BLaER1 (cell line): ENCODE results near the gene ABCB1.

Experiments
- H3K27ac ChIP-seq: shearing (Covaris generic); formaldehyde crosslinking; 2 replicates; pipeline ENCODE4 v1.8.1; 2022
- H3K27me3 ChIP-seq: shearing (Covaris generic); formaldehyde crosslinking; 2 replicates; pipeline ENCODE4 v1.8.1; 2022
- H3K36me3 ChIP-seq: shearing (Covaris generic); formaldehyde crosslinking; 2 replicates; pipeline ENCODE4 v1.8.1; 2022
- H3K4me1 ChIP-seq: shearing (Covaris generic); formaldehyde crosslinking; 2 replicates; pipeline ENCODE4 v1.8.1; 2022
- H3K4me2 ChIP-seq: shearing (Covaris generic); formaldehyde crosslinking; 2 replicates; pipeline ENCODE4 v1.8.1; 2022
- H3K4me3 ChIP-seq: shearing (Covaris generic); formaldehyde crosslinking; 2 replicates; pipeline ENCODE4 v1.8.1; 2022
- H3K9ac ChIP-seq: shearing (Covaris generic); formaldehyde crosslinking; 2 replicates; pipeline ENCODE4 v1.8.1; 2022
- H3K9me3 ChIP-seq: shearing (Covaris generic); formaldehyde crosslinking; 2 replicates; pipeline ENCODE4 v1.8.1; 2022
- H4K20me1 ChIP-seq: shearing (Covaris generic); formaldehyde crosslinking; 2 replicates; pipeline ENCODE4 v1.8.1; 2022
- Cebpa-rat ChIP-seq: shearing (Covaris generic); IDR thresholded peaks from 2 replicates; pipeline ENCODE4 v1.8.1; 2022

ABCB1 gene

GRCh38 chr7:87505122-87505521 lies 95.6 kb downstream of the ABCB1 start:
- no peak overlapping the region for H3K4me2 ChIP-seq
- H3K4me3 ChIP-seq = no peak overlapping the region
- H3K36me3 ChIP-seq = no peaks in the 10 kb centered on the region
- H3K9me3 ChIP-seq = no peaks in the 10 kb centered on the region
- no peak for TF ChIP-seq Cebpa-rat
- H3K27me3 ChIP-seq = no peaks in the 10 kb centered on the region
- no peak overlapping the region for H3K9ac ChIP-seq
- no peaks in the 10 kb centered on the region for H4K20me1 ChIP-seq
- H3K27ac ChIP-seq = no peak overlapping the region
- no peaks in the 10 kb centered on the region for H3K4me1 ChIP-seq

DNA sequence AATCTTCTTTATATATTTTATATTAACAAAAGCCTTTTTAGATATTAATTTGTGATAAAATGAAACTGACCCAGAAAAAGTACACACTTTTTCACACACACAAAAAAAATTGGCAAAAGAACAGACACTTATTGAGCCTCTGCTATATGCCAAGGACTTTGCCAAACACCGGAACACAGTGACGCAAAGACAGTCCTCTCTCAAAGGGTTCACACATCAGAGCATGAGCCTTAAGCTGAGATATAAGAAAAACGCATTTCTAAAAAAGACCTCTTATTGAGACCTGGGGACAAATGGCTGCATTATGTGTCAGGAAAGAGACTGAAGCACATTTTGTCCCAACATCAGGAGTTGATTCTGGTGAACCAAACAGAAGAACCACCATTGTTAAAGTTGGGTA lies 101.2 kb downstream of the ABCB1 start:
- TF ChIP-seq Cebpa-rat = no peak

DNA sequence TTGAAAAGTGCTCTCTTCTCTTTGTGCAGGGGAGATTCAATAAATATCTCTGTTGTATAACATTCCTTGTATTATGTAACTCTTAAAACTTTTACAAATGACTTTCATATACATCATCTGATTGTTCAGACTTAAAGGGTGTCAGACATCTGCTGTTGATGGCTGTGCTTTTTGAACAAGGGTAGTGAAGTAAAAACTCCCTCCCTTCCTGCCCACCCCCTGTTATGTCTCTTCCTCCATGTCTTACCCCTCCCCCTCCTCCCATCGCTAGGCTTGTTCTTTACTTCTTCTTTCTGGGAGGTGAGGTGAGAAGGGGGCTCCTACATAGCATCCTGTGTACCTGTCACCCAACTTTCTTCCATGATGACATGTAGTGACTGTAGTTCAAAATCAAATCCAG lies 101.8 kb downstream of the ABCB1 start:
- TF ChIP-seq Cebpa-rat = no peak
- Histone ChIP-seq H3K9ac (no peak overlapping the region), H3K36me3 (no peaks in the 10 kb centered on the region), H3K27ac (no peak overlapping the region), H3K9me3 (no peaks in the 10 kb centered on the region), H4K20me1 (no peaks in the 10 kb centered on the region), H3K4me1 (peaks cover 9% of the 10 kb centered on the region; the same call in 1 of the 2 replicates), H3K27me3 (no peaks in the 10 kb centered on the region), H3K4me2 (peak overlapping the region; percentile 28; the same call in 1 of the 2 replicates), H3K4me3 (no peak overlapping the region)

More for the DNA sequence above, 101.2 kb downstream of the ABCB1 start:
- no peak overlapping the region for H3K4me2 ChIP-seq
- no peaks in the 10 kb centered on the region for H3K27me3 ChIP-seq
- H4K20me1 ChIP-seq = no peaks in the 10 kb centered on the region
- H3K4me1 ChIP-seq = peaks cover 9% of the 10 kb centered on the region; the same call in 1 of the 2 replicates
- no peak overlapping the region for H3K4me3 ChIP-seq
- no peak overlapping the region for H3K27ac ChIP-seq
- H3K36me3 ChIP-seq = no peaks in the 10 kb centered on the region
- no peak overlapping the region for H3K9ac ChIP-seq
- no peaks in the 10 kb centered on the region for H3K9me3 ChIP-seq

DNA sequence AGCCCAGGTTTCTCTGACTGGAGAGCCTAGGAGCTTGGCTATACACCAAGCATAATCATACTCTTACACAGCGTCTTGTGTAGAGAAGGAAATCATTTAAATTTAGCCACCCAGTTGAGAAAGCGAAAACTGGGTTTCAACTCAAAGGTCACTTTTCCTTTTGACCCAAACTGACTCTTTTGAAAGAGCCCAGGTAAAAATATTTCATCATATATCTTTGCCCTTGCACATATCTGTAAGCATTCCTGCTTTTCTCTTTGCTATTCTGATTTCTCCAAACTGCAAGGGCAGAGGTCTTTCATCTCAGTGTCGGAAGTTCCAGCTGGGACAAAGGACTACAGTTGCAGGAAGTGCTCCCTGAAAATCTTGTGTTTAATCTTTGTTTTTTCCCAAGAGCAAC lies 103.2 kb downstream of the ABCB1 start:
- H3K4me3 ChIP-seq = no peak overlapping the region

GRCh38 chr7:87495366-87495765 lies 105.3 kb downstream of the ABCB1 start:
- Histone ChIP-seq H4K20me1 (no peaks in the 10 kb centered on the region), H3K4me3 (no peak overlapping the region), H3K4me2 (no peak overlapping the region), H3K36me3 (no peaks in the 10 kb centered on the region), H3K4me1 (peaks cover 9% of the 10 kb centered on the region; the same call in 1 of the 2 replicates), H3K9me3 (no peaks in the 10 kb centered on the region), H3K27ac (no peak overlapping the region), H3K9ac (no peak overlapping the region), H3K27me3 (no peaks in the 10 kb centered on the region)
- TF ChIP-seq Cebpa-rat = no peak

More for the DNA sequence above, 103.2 kb downstream of the ABCB1 start:
- no peaks in the 10 kb centered on the region for H3K9me3 ChIP-seq
- H3K9ac ChIP-seq = no peak overlapping the region
- peaks cover 9% of the 10 kb centered on the region; the same call in 1 of the 2 replicates for H3K4me1 ChIP-seq
- no peak overlapping the region for H3K4me2 ChIP-seq
- TF ChIP-seq Cebpa-rat = no peak
- H3K27me3 ChIP-seq = no peaks in the 10 kb centered on the region
- no peak overlapping the region for H3K27ac ChIP-seq
- no peaks in the 10 kb centered on the region for H4K20me1 ChIP-seq
- no peaks in the 10 kb centered on the region for H3K36me3 ChIP-seq

GRCh38 chr7:87494454-87494853 lies 106.2 kb downstream of the ABCB1 start:
- Histone ChIP-seq H4K20me1 (no peaks in the 10 kb centered on the region), H3K4me2 (no peak overlapping the region), H3K4me1 (peaks cover 9% of the 10 kb centered on the region; the same call in 1 of the 2 replicates), H3K4me3 (no peak overlapping the region), H3K9ac (no peak overlapping the region), H3K27ac (no peak overlapping the region), H3K9me3 (no peaks in the 10 kb centered on the region), H3K27me3 (no peaks in the 10 kb centered on the region), H3K36me3 (no peaks in the 10 kb centered on the region)
- TF ChIP-seq Cebpa-rat = no peak

DNA sequence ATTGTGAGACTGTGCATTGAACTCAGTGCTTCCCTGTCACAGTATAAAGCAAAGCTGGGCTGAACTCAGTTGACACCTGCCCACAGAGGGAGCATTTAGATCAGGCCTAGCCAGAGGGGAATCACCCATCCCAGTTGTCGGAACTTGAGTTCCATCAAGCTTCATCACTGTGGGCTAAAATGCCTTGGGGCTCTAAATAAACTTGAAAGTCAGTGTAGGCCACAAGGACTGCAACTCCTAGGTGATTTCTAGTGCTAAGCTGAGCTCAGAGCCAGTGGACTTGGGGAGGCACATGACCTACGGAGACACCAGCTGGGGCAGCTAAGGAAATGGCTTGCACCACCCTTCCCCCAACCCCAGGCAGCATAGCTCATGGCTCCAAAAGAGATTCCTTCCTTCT lies 117.6 kb downstream of the ABCB1 start:
- TF ChIP-seq Cebpa-rat = no peak

DNA sequence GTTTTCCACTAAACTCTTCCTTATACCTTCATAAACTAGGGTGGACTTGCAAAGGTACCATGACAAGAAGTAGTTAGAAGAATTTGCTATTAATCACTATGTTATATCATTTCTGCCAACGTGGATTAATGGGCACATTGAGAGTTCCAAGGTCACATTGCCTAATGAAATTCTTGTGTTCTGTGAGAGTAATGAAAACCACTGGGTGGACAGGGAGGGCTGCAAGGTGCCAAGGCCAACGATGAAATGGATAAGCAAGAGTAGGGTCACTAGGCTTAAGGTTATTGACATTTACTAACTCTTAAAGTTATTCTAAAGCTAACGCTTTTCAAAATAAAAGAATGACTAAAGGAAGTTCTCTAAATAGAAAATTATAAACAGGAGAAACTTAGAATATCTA lies 118.6 kb downstream of the ABCB1 start:
- no peak overlapping the region for H3K4me2 ChIP-seq
- H4K20me1 ChIP-seq = no peaks in the 10 kb centered on the region
- H3K27me3 ChIP-seq = no peaks in the 10 kb centered on the region
- H3K9ac ChIP-seq = no peak overlapping the region
- H3K36me3 ChIP-seq = no peaks in the 10 kb centered on the region
- no peaks in the 10 kb centered on the region for H3K9me3 ChIP-seq
- TF ChIP-seq Cebpa-rat = no peak
- H3K4me1 ChIP-seq = peaks cover 17% of the 10 kb centered on the region
- no peak overlapping the region for H3K27ac ChIP-seq
- H3K4me3 ChIP-seq = no peak overlapping the region

More for the DNA sequence above, 117.6 kb downstream of the ABCB1 start:
- H3K4me2 ChIP-seq = peak overlapping the region; percentile 61
- H3K4me3 ChIP-seq = no peak overlapping the region
- H3K27me3 ChIP-seq = no peaks in the 10 kb centered on the region
- no peaks in the 10 kb centered on the region for H4K20me1 ChIP-seq
- H3K36me3 ChIP-seq = no peaks in the 10 kb centered on the region
- no peak overlapping the region for H3K9ac ChIP-seq
- peaks cover 17% of the 10 kb centered on the region for H3K4me1 ChIP-seq
- H3K27ac ChIP-seq = no peak overlapping the region
- H3K9me3 ChIP-seq = no peaks in the 10 kb centered on the region

DNA sequence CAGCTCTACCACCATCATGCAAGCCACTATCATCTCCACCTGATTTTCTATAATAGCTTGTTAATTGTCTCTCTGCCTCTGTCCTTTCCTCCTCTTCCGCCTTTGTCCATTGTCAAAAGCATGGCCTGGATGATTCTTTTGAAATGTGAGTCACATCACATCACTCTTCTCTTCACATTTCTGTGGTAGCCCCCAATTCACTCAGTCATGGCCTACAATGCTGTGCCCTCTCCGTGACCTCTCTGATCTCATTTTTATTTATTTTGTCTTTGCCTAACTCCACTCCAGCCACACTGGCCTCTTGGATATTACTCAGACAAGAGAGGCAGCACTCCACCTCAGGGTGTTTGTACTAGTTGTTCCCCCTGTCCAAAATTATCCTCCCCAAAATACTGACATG lies 120.3 kb downstream of the ABCB1 start:
- no peaks in the 10 kb centered on the region for H3K27me3 ChIP-seq
- no peak overlapping the region for H3K27ac ChIP-seq
- H3K9ac ChIP-seq = no peak overlapping the region
- no peaks in the 10 kb centered on the region for H4K20me1 ChIP-seq
- no peak overlapping the region for H3K4me2 ChIP-seq
- no peaks in the 10 kb centered on the region for H3K9me3 ChIP-seq
- H3K4me1 ChIP-seq = peaks cover 27% of the 10 kb centered on the region
- H3K36me3 ChIP-seq = no peaks in the 10 kb centered on the region
- no peak for TF ChIP-seq Cebpa-rat
- H3K4me3 ChIP-seq = no peak overlapping the region

GRCh38 chr7:87479951-87480350 lies 120.7 kb downstream of the ABCB1 start:
- H4K20me1 ChIP-seq = no peaks in the 10 kb centered on the region
- H3K4me1 ChIP-seq = peaks cover 27% of the 10 kb centered on the region

GRCh38 chr7:87476179-87476557 lies 124.5 kb downstream of the ABCB1 start:
- Histone ChIP-seq H3K36me3 (peaks cover 11% of the 10 kb centered on the region), H3K27ac (peak overlapping the region; percentile 94), H3K4me1 (peaks cover 27% of the 10 kb centered on the region), H4K20me1 (no peaks in the 10 kb centered on the region), H3K4me2 (peak overlapping the region; percentile 86), H3K9ac (peak overlapping the region; percentile 89), H3K27me3 (no peaks in the 10 kb centered on the region), H3K9me3 (no peaks in the 10 kb centered on the region), H3K4me3 (peak overlapping the region; percentile 77)
- TF ChIP-seq Cebpa-rat = no peak

More at GRCh38 chr7:87479951-87480350, 120.7 kb downstream of the ABCB1 start:
- Histone ChIP-seq H3K4me3 (no peak overlapping the region), H3K27ac (no peak overlapping the region), H3K27me3 (no peaks in the 10 kb centered on the region), H3K36me3 (no peaks in the 10 kb centered on the region), H3K9me3 (no peaks in the 10 kb centered on the region), H3K4me2 (no peak overlapping the region), H3K9ac (no peak overlapping the region)
- TF ChIP-seq Cebpa-rat = no peak
